H1 (cell line): ENCODE data around the gene DTWD1. TPM values are rescaled to one million over a fixed set of nuclear protein-coding genes. Genes with fewer than 3 reads are reported as not detected.

Experiments
- CTCF ChIA-PET: fragments of 300-600 bp; sonication (Branson Sonifier 250); formaldehyde crosslinking; loops from one replicate; lab custom pipeline; 2021; ENCODE audit not compliant: partially characterized antibody; lab: Charles Lee
- POLR2A ChIA-PET: fragments of 300-600 bp; sonication (Branson Sonifier 250); formaldehyde crosslinking; loops from one replicate; lab custom pipeline; 2021; ENCODE audit warnings: inconsistent platforms; ENCODE audit not compliant: partially characterized antibody; lab: Charles Lee
- DNase-seq, 2 experiments: peaks; one replicate each; pipeline versions ENCODE4 v3.0.0 to v3.0.0-alpha.2; 2010 to 2022; ENCODE audit warnings: low spot score in 2 of 2, low read depth in 1 of 2, mixed read lengths in 1 of 2
- FAIRE-seq: peaks from 2 replicates; lab custom pipeline; 2011; peaks lifted over from hg19 to GRCh38; lab: Jason Lieb, UNC
- H2AFZ ChIP-seq: 2 replicates; pipeline ENCODE4 v1.8.1; 2012; ENCODE audit warnings: low read length, inconsistent platforms
- H2AK5ac ChIP-seq: 2 replicates; pipeline ENCODE4 v1.6.1; 2013; ENCODE audit warnings: low read depth, low read length
- H2BK120ac ChIP-seq: replicated peaks from 2 replicates; pipeline ENCODE3; 2013; ENCODE audit warnings: low read depth, low read length, inconsistent platforms
- H2BK12ac ChIP-seq: 2 replicates; pipeline ENCODE4 v1.6.1; 2013; ENCODE audit warnings: low read depth, low read length
- H2BK15ac ChIP-seq: 2 replicates; pipeline ENCODE4 v1.6.1; 2013; ENCODE audit warnings: low read length
- H2BK20ac ChIP-seq: 2 replicates; pipeline ENCODE4 v1.6.1; 2013; ENCODE audit warnings: low read length
- H2BK5ac ChIP-seq: 2 replicates; pipeline ENCODE4 v1.6.1; 2013; ENCODE audit warnings: low read depth, low read length
- H3K14ac ChIP-seq: 2 replicates; pipeline ENCODE4 v1.6.1; 2013; ENCODE audit warnings: inconsistent platforms; ENCODE audit not compliant: insufficient read length
- H3K18ac ChIP-seq: 2 replicates; pipeline ENCODE4 v1.6.1; 2013; ENCODE audit warnings: low read length; ENCODE audit errors: extremely low read depth
- H3K23ac ChIP-seq: 2 replicates; pipeline ENCODE4 v1.6.1; 2013; ENCODE audit warnings: inconsistent platforms; ENCODE audit not compliant: insufficient read length
- H3K23me2 ChIP-seq: 2 replicates; pipeline ENCODE4 v1.6.1; 2013; ENCODE audit warnings: low read depth, low read length
- H3K27ac ChIP-seq: 2 replicates; pipeline ENCODE4 v1.6.1; 2011; ENCODE audit warnings: low read depth, low read length, inconsistent platforms
- H3K27me3 ChIP-seq, 4 experiments: replicated peaks in 1 of 4; 1 replicate in 1 of 4; 2 replicates in 3 of 4; pipeline versions ENCODE4 v1.6.1 to v1.8.1; 2011 to 2013; ENCODE audit warnings: low read length in 3 of 4, mild to moderate bottlenecking in 3 of 4, inconsistent platforms in 2 of 4, mixed read lengths in 2 of 4, moderate library complexity in 1 of 4; ENCODE audit not compliant: control insufficient read depth in 3 of 4, insufficient read depth in 3 of 4; ENCODE audit errors: extremely low read depth in 1 of 4
- H3K36me3 ChIP-seq, 4 experiments: 2 replicates each; pipeline versions ENCODE4 v1.6.1 to v1.8.1; 2011 to 2013; ENCODE audit warnings: mild to moderate bottlenecking in 4 of 4, low read length in 3 of 4, moderate library complexity in 2 of 4, control low read depth in 1 of 4, inconsistent platforms in 1 of 4; ENCODE audit not compliant: insufficient read depth in 4 of 4, control insufficient read depth in 2 of 4
- H3K4ac ChIP-seq: replicated peaks from 2 replicates; pipeline ENCODE3; 2013; ENCODE audit warnings: low read length, low read depth, mixed read lengths, inconsistent platforms; ENCODE audit not compliant: insufficient read length
- H3K4me1 ChIP-seq, 4 experiments: replicated peaks in 1 of 4; 1 replicate in 1 of 4; 2 replicates in 3 of 4; pipeline versions ENCODE4 v1.6.1 to v1.8.1; 2011 to 2013; ENCODE audit warnings: low read length in 3 of 4, inconsistent platforms in 2 of 4, mixed read lengths in 1 of 4; ENCODE audit not compliant: insufficient read depth in 4 of 4, control insufficient read depth in 3 of 4
- H3K4me2 ChIP-seq, 2 experiments: 2 replicates each; pipeline versions ENCODE4 v1.6.1 to v1.8.1; 2011 to 2013; ENCODE audit warnings: low read depth in 2 of 2, low read length in 2 of 2, control low read depth in 1 of 2, inconsistent platforms in 1 of 2, mild to moderate bottlenecking in 1 of 2; ENCODE audit not compliant: insufficient read depth in 1 of 2
- H3K4me3 ChIP-seq, 4 experiments: fragments of 200-600, 300-600 bp in 1 of 4; sonication (generic), shearing (Covaris generic), sonication (Bioruptor Twin) in 1 of 4; 2 replicates each; pipeline versions ENCODE4 v1.5.1 to v1.8.1; 2011 to 2016; ENCODE audit warnings: low read length in 4 of 4, low read depth in 3 of 4, control low read depth in 2 of 4, inconsistent platforms in 2 of 4, mild to moderate bottlenecking in 2 of 4, mixed read lengths in 1 of 4, moderate library complexity in 1 of 4; ENCODE audit not compliant: insufficient read depth in 2 of 4; ENCODE audit errors: extremely low read depth in 1 of 4
- H3K56ac ChIP-seq: replicated peaks from 2 replicates; pipeline ENCODE3; 2013; ENCODE audit warnings: low read depth, mild to moderate bottlenecking, mixed read lengths, low read length, inconsistent platforms; ENCODE audit not compliant: insufficient read length
- H3K79me1 ChIP-seq: 2 replicates; pipeline ENCODE4 v1.6.1; 2013; ENCODE audit warnings: low read depth, low read length, control low read depth
- H3K79me2 ChIP-seq, 2 experiments: 2 replicates each; pipeline versions ENCODE4 v1.6.1 to v1.8.1; 2012 to 2013; ENCODE audit warnings: low read length in 2 of 2, mild to moderate bottlenecking in 2 of 2, inconsistent platforms in 1 of 2; ENCODE audit not compliant: insufficient read depth in 2 of 2, control insufficient read depth in 1 of 2
- H3K9ac ChIP-seq, 4 experiments: replicated peaks in 1 of 4; 1 replicate in 1 of 4; 2 replicates in 3 of 4; pipeline versions ENCODE4 v1.6.1 to v1.8.1; 2011 to 2013; ENCODE audit warnings: low read depth in 3 of 4, low read length in 3 of 4, control low read depth in 2 of 4, mild to moderate bottlenecking in 2 of 4, moderate library complexity in 2 of 4, inconsistent platforms in 1 of 4; ENCODE audit errors: extremely low read depth in 1 of 4
- H3K9me3 ChIP-seq, 2 experiments: 2 replicates each; pipeline versions ENCODE4 v1.6.1 to v1.8.1; 2012 to 2013; ENCODE audit warnings: mild to moderate bottlenecking in 2 of 2, moderate library complexity in 2 of 2, control low read depth in 1 of 2, inconsistent platforms in 1 of 2, low read depth in 1 of 2, low read length in 1 of 2, mixed read lengths in 1 of 2; ENCODE audit not compliant: insufficient read depth in 2 of 2
- H4K20me1 ChIP-seq, 2 experiments: replicated peaks in 1 of 2; 2 replicates each; pipeline versions ENCODE3 to v1.8.1; 2011 to 2013; ENCODE audit warnings: inconsistent platforms in 2 of 2, low read length in 2 of 2, mild to moderate bottlenecking in 1 of 2; ENCODE audit not compliant: insufficient read depth in 2 of 2, control insufficient read depth in 1 of 2
- H4K5ac ChIP-seq: 2 replicates; pipeline ENCODE4 v1.6.1; 2013; ENCODE audit warnings: low read length, low read depth, mixed read lengths, inconsistent platforms; ENCODE audit not compliant: insufficient read length
- H4K8ac ChIP-seq: 2 replicates; pipeline ENCODE4 v1.8.0; 2013; ENCODE audit warnings: mild to moderate bottlenecking, moderate library complexity, low read length, inconsistent platforms; ENCODE audit not compliant: insufficient read depth; ENCODE audit errors: extremely low read depth
- H4K91ac ChIP-seq: replicated peaks from 2 replicates; pipeline ENCODE3; 2013; ENCODE audit warnings: low read length, mixed read lengths, inconsistent platforms; ENCODE audit not compliant: insufficient read length
- BCL11A ChIP-seq, 2 experiments: IDR thresholded peaks; one replicate each; pipeline ENCODE4 v1.6.1; 2011; ENCODE audit warnings: low read depth in 2 of 2, low read length in 2 of 2, mild to moderate bottlenecking in 2 of 2
- BRCA1 ChIP-seq: IDR thresholded peaks from 2 replicates; pipeline ENCODE4 v1.6.1; 2012; ENCODE audit warnings: low read depth, low read length, improper control_type of control experiment
- CBX5 ChIP-seq: fragments of 300-800, 300-1000 bp; sonication (generic); IDR thresholded peaks from 2 replicates; pipeline ENCODE4 v1.7.1; 2016; ENCODE audit warnings: antibody characterized with exemption, low read length, low read depth
- HDAC6 ChIP-seq: IDR thresholded peaks from one replicate; pipeline ENCODE4 v1.7.1; 2012; ENCODE audit warnings: low read depth, mild to moderate bottlenecking, inconsistent platforms, low read length, moderate library complexity
- POLR2A ChIP-seq, 2 experiments: IDR thresholded peaks; 1 replicate in 1 of 2; 2 replicates in 1 of 2; pipeline ENCODE4 v1.6.1; 2011; ENCODE audit warnings: low read depth in 2 of 2, low read length in 2 of 2, mild to moderate bottlenecking in 2 of 2; ENCODE audit errors: control extremely low read depth in 1 of 2
- TCF12 ChIP-seq: IDR thresholded peaks from 2 replicates; pipeline ENCODE4 v1.6.1; 2011; ENCODE audit warnings: low read depth, mild to moderate bottlenecking, low read length
- USF2 ChIP-seq: IDR thresholded peaks from 2 replicates; pipeline ENCODE4 v1.6.1; 2011; ENCODE audit warnings: low read length, improper control_type of control experiment
- WGBS, 2 experiments: shearing (Covaris generic) in 1 of 2; methylation state at CpG; one replicate each; pipeline versions ENCODE4 v1.1.6 to v1.1.7; 2013 to 2015; ENCODE audit warnings: low lambda C conversion rate in 2 of 2, mixed read lengths in 2 of 2, inconsistent platforms in 1 of 2, low coverage in 1 of 2, missing lambda C conversion rate in 1 of 2; ENCODE audit not compliant: insufficient replicate concordance in 2 of 2, insufficient coverage in 1 of 2, insufficient read length in 1 of 2; ENCODE audit errors: extremely low coverage in 1 of 2, missing lambda C conversion rate in 1 of 2; 5-methylcytosine and 5-hydroxymethylcytosine counted together
- polyA plus RNA-seq, 7 experiments: library from polyadenylated mRNA; depleted of rRNA in 3 of 7; stranded (reverse) in 5 of 7; unstranded in 2 of 7; fragments of >200 nt in 5 of 7; fragments of 200-250 nt in 2 of 7; gene quantifications; 1 replicate in 5 of 7; 2 replicates in 1 of 7; 4 replicates in 1 of 7; pipeline versions ENCODE4 v1.2.1 to v1.2.3, GENCODE V29; 2011 to 2013; ENCODE audit warnings: missing spikeins in 2 of 7, mixed read lengths in 2 of 7
- total RNA-seq: library from RNA; stranded (reverse); fragmentation: NEBNext Ultra II Directional; extraction: Animal tissue kit (Norgen Biotek cat#: 25700); gene quantifications from 2 replicates; pipeline ENCODE4 v1.2.1, GENCODE V29; 2021
- TF ChIP-seq, protein P1 (sequence below): IDR thresholded peaks from 2 replicates; pipeline ENCODE4 v1.6.1; 2012; ENCODE audit warnings: inconsistent platforms

The DTWD1 gene
- total and polyA plus RNA-seq, 2 of the 8 experiments (the other 6 are each of a cell fraction or from before 2014, with no cell fraction given) = 10.4 to 32.4 TPM

- 91% methylated on average over 4 of the region's 4 CpGs; no CpG with 5 or more reads in 1 of the 2 experiments for WGBS, 2 experiments
- CTCF ChIA-PET = no interaction called here
- H3K36me3 ChIP-seq = no peaks in the 10 kb centered on the region
- H3K27ac ChIP-seq = no peak overlapping the region
- H3K4me3 ChIP-seq = no peak overlapping the region
- H3K79me1 ChIP-seq = no peaks in the 10 kb centered on the region
- no peak overlapping the region for H2AK5ac ChIP-seq
- no peak overlapping the region for H2BK20ac ChIP-seq
- no peak overlapping the region for H3K56ac ChIP-seq
- no peak overlapping the region for H2BK15ac ChIP-seq
- H3K18ac ChIP-seq = no peak overlapping the region
- H2BK5ac ChIP-seq = no peak overlapping the region
- FAIRE-seq = no peak
- no peak overlapping the region for H4K5ac ChIP-seq
- H3K79me2 ChIP-seq = no peaks in the 10 kb centered on the region
- no peak overlapping the region for H2BK12ac ChIP-seq
- H4K91ac ChIP-seq = no peak overlapping the region
- no peak overlapping the region for H3K4ac ChIP-seq
- no peaks in the 10 kb centered on the region for H3K9me3 ChIP-seq
- no peaks in the 10 kb centered on the region for H3K27me3 ChIP-seq
- H3K4me2 ChIP-seq = no peak overlapping the region
- no peaks in the 10 kb centered on the region; a peak in 1 of 7 replicates for H3K4me1 ChIP-seq
- no peak overlapping the region for H3K9ac ChIP-seq
- H2BK120ac ChIP-seq = no peak overlapping the region
- no peak overlapping the region for H3K14ac ChIP-seq
- no peak overlapping the region for H4K8ac ChIP-seq
- H3K23ac ChIP-seq = no peak overlapping the region
- no peak overlapping the region for H2AFZ ChIP-seq
- no peak for DNase-seq
- POLR2A ChIA-PET = no interaction called here
- TF ChIP-seq, protein P1, sequence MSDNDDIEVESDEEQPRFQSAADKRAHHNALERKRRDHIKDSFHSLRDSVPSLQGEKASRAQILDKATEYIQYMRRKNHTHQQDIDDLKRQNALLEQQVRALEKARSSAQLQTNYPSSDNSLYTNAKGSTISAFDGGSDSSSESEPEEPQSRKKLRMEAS = no peak
- no peak for TF ChIP-seq POLR2A (IDR thresholded peaks at IDR 0.05; ENCODE audit: control extremely low read depth in 1 of 2, low read depth in 2 of 2, low read length in 2 of 2)
- no peak for TF ChIP-seq HDAC6
- no peak for TF ChIP-seq CBX5
- TF ChIP-seq BCL11A (IDR thresholded peaks at IDR 0.05; ENCODE audit: low read depth in 2 of 2, low read length in 2 of 2) = no peak
- no peak for TF ChIP-seq BRCA1
- TF ChIP-seq TCF12 = no peak
- no peak for TF ChIP-seq USF2
- TF ChIP-seq, all 59 proteins: peak for 0
- no peaks in the 10 kb centered on the region for H3K23me2 ChIP-seq
- no peaks in the 10 kb centered on the region for H4K20me1 ChIP-seq
Observed at GRCh38 chr15:49678655-49679054, 57.8 kb downstream of the DTWD1 start.
